Measurements from ENCODE around the gene HOXC11. TPM values are rescaled to one million over a fixed set of nuclear protein-coding genes. Genes with fewer than 3 reads are reported as not detected.

HOXC11 gene
- total and polyA plus RNA-seq, 4 experiments from 2014 or later: not detected

GRCh38 chr12:53980802-53981496, 8.0 kb downstream of the HOXC11 start:
- Mint-ChIP-seq H3K36me3 (peaks cover 0 to 1% of the 10 kb centered on the region in 2 donors), H3K4me1 (peaks cover 2 to 40% (median 15%) of the 10 kb centered on the region in 4 donors), H3K4me3 (no peak overlapping the region), H3K27me3 (peaks cover 68 to 77% of the 10 kb centered on the region in 2 donors), H3K9me3 (peaks cover 0 to 34% (median 11%) of the 10 kb centered on the region in 8 donors), H3K27ac (peak overlapping the region in 2 of 7 donors; percentile 65 to 81)
- ChIA-PET POLR2A (ENCODE audit: partially characterized antibody) (interaction anchor here (1.0 kb wide), 1 partner anchor 12 kb away, joined by 3 read pairs; no protein-coding TSS in a partner anchor), CTCF (ENCODE audit: partially characterized antibody) (no interaction called here)
- Histone ChIP-seq H3K27ac (ENCODE audit: low read depth, low read length) (no peak overlapping the region), H3K4me1 (ENCODE audit: insufficient read depth, low read length) (peaks cover 20% of the 10 kb centered on the region), H3K27me3 (ENCODE audit: insufficient read depth, low read length) (peaks cover 92% of the 10 kb centered on the region), H3K36me3 (ENCODE audit: insufficient read depth, low read length) (no peaks in the 10 kb centered on the region), H3K9me3 (ENCODE audit: control insufficient read depth in 1 of 2, low read length in 2 of 2) (no peaks in the 10 kb centered on the region), H3K4me3 (ENCODE audit: low read length in 2 of 2) (no peak overlapping the region)
- DNase-seq: no peak
- intact Hi-C loops (cut with micrococcal nuclease): no loop called here

GRCh38 chr12:53981634-53982565, 9.0 kb downstream of the HOXC11 start:
- Histone ChIP-seq H3K27ac (ENCODE audit: low read depth, low read length) (no peak overlapping the region), H3K4me3 (ENCODE audit: low read length in 2 of 2) (no peak overlapping the region), H3K36me3 (ENCODE audit: insufficient read depth, low read length) (no peaks in the 10 kb centered on the region), H3K4me1 (ENCODE audit: insufficient read depth, low read length) (peaks cover 26% of the 10 kb centered on the region), H3K27me3 (ENCODE audit: insufficient read depth, low read length) (peaks cover 92% of the 10 kb centered on the region), H3K9me3 (ENCODE audit: control insufficient read depth in 1 of 2, low read length in 2 of 2) (no peaks in the 10 kb centered on the region)
- Mint-ChIP-seq H3K27me3 (peaks cover 72 to 78% of the 10 kb centered on the region in 2 donors), H3K9me3 (peaks cover 0 to 36% (median 10%) of the 10 kb centered on the region in 8 donors), H3K4me3 (no peak overlapping the region), H3K36me3 (peaks cover 0 to 1% of the 10 kb centered on the region in 2 donors), H3K4me1 (peaks cover 4 to 42% (median 19%) of the 10 kb centered on the region in 4 donors), H3K27ac (peak overlapping the region in 3 of 7 donors; percentile 41 to 81 (median 68))
- CTCF ChIA-PET (ENCODE audit: partially characterized antibody): no interaction called here
- DNase-seq: no peak
- POLR2A ChIA-PET (ENCODE audit: partially characterized antibody): no interaction called here
- intact Hi-C loops (cut with micrococcal nuclease): no loop called here

GRCh38 chr12:53982648-53983567, 10.0 kb downstream of the HOXC11 start:
- peak overlapping the region in 3 of 8 donors; percentile 8 to 41 (median 25) for H3K4me3 Mint-ChIP-seq

GRCh38 chr12:53983568-53983949, 10.6 kb downstream of the HOXC11 start:
- peak overlapping the region in 3 of 8 donors; percentile 7 to 26 (median 25) for H3K4me3 Mint-ChIP-seq
- peaks cover 4 to 46% (median 18%) of the 10 kb centered on the region in 4 donors for H3K4me1 Mint-ChIP-seq
- Histone ChIP-seq H3K4me1 (ENCODE audit: insufficient read depth, low read length) (peaks cover 22% of the 10 kb centered on the region), H3K36me3 (ENCODE audit: insufficient read depth, low read length) (no peaks in the 10 kb centered on the region), H3K27ac (ENCODE audit: low read depth, low read length) (no peak overlapping the region), H3K9me3 (ENCODE audit: control insufficient read depth in 1 of 2, low read length in 2 of 2) (no peaks in the 10 kb centered on the region), H3K4me3 (ENCODE audit: low read length in 2 of 2) (no peak overlapping the region), H3K27me3 (ENCODE audit: insufficient read depth, low read length) (peaks cover 95% of the 10 kb centered on the region)
- peak overlapping the region in 4 of 7 donors; percentile 70 to 83 (median 78) for H3K27ac Mint-ChIP-seq
- intact Hi-C loops (cut with micrococcal nuclease): no loop called here
- H3K36me3 Mint-ChIP-seq: peaks cover 0 to 1% of the 10 kb centered on the region in 2 donors
- POLR2A ChIA-PET (ENCODE audit: partially characterized antibody): no interaction called here
- H3K27me3 Mint-ChIP-seq: peaks cover 74 to 81% of the 10 kb centered on the region in 2 donors
- no peak for DNase-seq
- CTCF ChIA-PET (ENCODE audit: partially characterized antibody): no interaction called here
- H3K9me3 Mint-ChIP-seq: peaks cover 0 to 36% (median 8%) of the 10 kb centered on the region in 8 donors

More at GRCh38 chr12:53982648-53983567, 10.0 kb downstream of the HOXC11 start:
- peaks cover 92% of the 10 kb centered on the region for H3K27me3 ChIP-seq (ENCODE audit: insufficient read depth, low read length)
- peaks cover 0 to 39% (median 8%) of the 10 kb centered on the region in 8 donors for H3K9me3 Mint-ChIP-seq
- peaks cover 74 to 81% of the 10 kb centered on the region in 2 donors for H3K27me3 Mint-ChIP-seq
- peaks cover 0 to 1% of the 10 kb centered on the region in 2 donors for H3K36me3 Mint-ChIP-seq
- H3K27ac ChIP-seq (ENCODE audit: low read depth, low read length): no peak overlapping the region
- ChIA-PET POLR2A (ENCODE audit: partially characterized antibody) (no interaction called here), CTCF (ENCODE audit: partially characterized antibody) (no interaction called here)
- H3K4me3 ChIP-seq (ENCODE audit: low read length in 2 of 2): no peak overlapping the region
- H3K36me3 ChIP-seq (ENCODE audit: insufficient read depth, low read length): no peaks in the 10 kb centered on the region
- peak overlapping the region in 4 of 7 donors; percentile 69 to 87 (median 82) for H3K27ac Mint-ChIP-seq
- H3K9me3 ChIP-seq (ENCODE audit: control insufficient read depth in 1 of 2, low read length in 2 of 2): no peaks in the 10 kb centered on the region
- DNase-seq: no peak
- intact Hi-C loops (cut with micrococcal nuclease): no loop called here
- H3K4me1 ChIP-seq (ENCODE audit: insufficient read depth, low read length): peaks cover 24% of the 10 kb centered on the region
- peaks cover 4 to 46% (median 19%) of the 10 kb centered on the region in 4 donors for H3K4me1 Mint-ChIP-seq

GRCh38 chr12:53983950-53984572, 11.1 kb downstream of the HOXC11 start:
- Mint-ChIP-seq H3K36me3 (peaks cover 0 to 1% of the 10 kb centered on the region in 2 donors), H3K4me3 (peak overlapping the region in 2 of 8 donors; percentile 26 to 28), H3K27me3 (peaks cover 76 to 80% of the 10 kb centered on the region in 2 donors), H3K27ac (peak overlapping the region in 4 of 7 donors; percentile 42 to 77 (median 72)), H3K9me3 (peaks cover 0 to 38% (median 7%) of the 10 kb centered on the region in 8 donors), H3K4me1 (peaks cover 6 to 46% (median 20%) of the 10 kb centered on the region in 4 donors)
- no peaks in the 10 kb centered on the region for H3K9me3 ChIP-seq (ENCODE audit: control insufficient read depth in 1 of 2, low read length in 2 of 2)
- no peak for DNase-seq
- no peak overlapping the region for H3K27ac ChIP-seq (ENCODE audit: low read depth, low read length)
- no peaks in the 10 kb centered on the region for H3K36me3 ChIP-seq (ENCODE audit: insufficient read depth, low read length)
- peaks cover 27% of the 10 kb centered on the region for H3K4me1 ChIP-seq (ENCODE audit: insufficient read depth, low read length)
- peaks cover 95% of the 10 kb centered on the region for H3K27me3 ChIP-seq (ENCODE audit: insufficient read depth, low read length)
- ChIA-PET POLR2A (ENCODE audit: partially characterized antibody) (no interaction called here), CTCF (ENCODE audit: partially characterized antibody) (interaction anchor here (0.6 to 1.7 kb wide), 2 partner anchors 224 to 370 kb away, joined by 3 to 4 read pairs; no protein-coding TSS in a partner anchor)
- H3K4me3 ChIP-seq (ENCODE audit: low read length in 2 of 2): no peak overlapping the region
- intact Hi-C loops (cut with micrococcal nuclease): no loop called here

All from CD4-positive, alpha-beta memory T cell (primary cell).